B cell (primary cell): ENCODE data around the gene ZEB2.

Source experiments
- EZH2 ChIP-seq: IDR thresholded peaks from 2 replicates; pipeline ENCODE4 v1.6.1; 2012; ENCODE audit warnings: borderline replicate concordance, low read depth, mild to moderate bottlenecking, moderate library complexity, low read length; ENCODE audit not compliant: insufficient read depth, poor library complexity, severe bottlenecking
- TF ChIP-seq, protein P1 (sequence below): fragments of 200-600 bp; IDR thresholded peaks from one replicate; pipeline ENCODE4 v1.8.0; 2022; ENCODE audit warnings: antibody characterized with exemption, mild to moderate bottlenecking

- TF ChIP-seq, protein P1, sequence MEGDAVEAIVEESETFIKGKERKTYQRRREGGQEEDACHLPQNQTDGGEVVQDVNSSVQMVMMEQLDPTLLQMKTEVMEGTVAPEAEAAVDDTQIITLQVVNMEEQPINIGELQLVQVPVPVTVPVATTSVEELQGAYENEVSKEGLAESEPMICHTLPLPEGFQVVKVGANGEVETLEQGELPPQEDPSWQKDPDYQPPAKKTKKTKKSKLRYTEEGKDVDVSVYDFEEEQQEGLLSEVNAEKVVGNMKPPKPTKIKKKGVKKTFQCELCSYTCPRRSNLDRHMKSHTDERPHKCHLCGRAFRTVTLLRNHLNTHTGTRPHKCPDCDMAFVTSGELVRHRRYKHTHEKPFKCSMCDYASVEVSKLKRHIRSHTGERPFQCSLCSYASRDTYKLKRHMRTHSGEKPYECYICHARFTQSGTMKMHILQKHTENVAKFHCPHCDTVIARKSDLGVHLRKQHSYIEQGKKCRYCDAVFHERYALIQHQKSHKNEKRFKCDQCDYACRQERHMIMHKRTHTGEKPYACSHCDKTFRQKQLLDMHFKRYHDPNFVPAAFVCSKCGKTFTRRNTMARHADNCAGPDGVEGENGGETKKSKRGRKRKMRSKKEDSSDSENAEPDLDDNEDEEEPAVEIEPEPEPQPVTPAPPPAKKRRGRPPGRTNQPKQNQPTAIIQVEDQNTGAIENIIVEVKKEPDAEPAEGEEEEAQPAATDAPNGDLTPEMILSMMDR: no peak
- TF ChIP-seq EZH2: no peak
Measured at GRCh38 chr2:144462266-144462665, 57.7 kb downstream of the ZEB2 start.
